DOHH2 (cell line): ENCODE measurements around the gene GDF10.

Experiments
- EZH2phosphoT487 ChIP-seq: fragments of 200-600 bp; sonication (generic); IDR thresholded peaks from 2 replicates; pipeline ENCODE4 v1.6.1; 2017; ENCODE audit warnings: borderline replicate concordance, mild to moderate bottlenecking, antibody characterized with exemption, low read length, moderate library complexity, mixed read lengths
- TF ChIP-seq, protein P1 (sequence below): fragments of 200-600 bp; sonication (generic); IDR thresholded peaks from one replicate; pipeline ENCODE4 v1.5.1; 2014; ENCODE audit warnings: antibody characterized with exemption, mild to moderate bottlenecking, low read depth, low read length; ENCODE audit not compliant: poor library complexity, severe bottlenecking

DNA sequence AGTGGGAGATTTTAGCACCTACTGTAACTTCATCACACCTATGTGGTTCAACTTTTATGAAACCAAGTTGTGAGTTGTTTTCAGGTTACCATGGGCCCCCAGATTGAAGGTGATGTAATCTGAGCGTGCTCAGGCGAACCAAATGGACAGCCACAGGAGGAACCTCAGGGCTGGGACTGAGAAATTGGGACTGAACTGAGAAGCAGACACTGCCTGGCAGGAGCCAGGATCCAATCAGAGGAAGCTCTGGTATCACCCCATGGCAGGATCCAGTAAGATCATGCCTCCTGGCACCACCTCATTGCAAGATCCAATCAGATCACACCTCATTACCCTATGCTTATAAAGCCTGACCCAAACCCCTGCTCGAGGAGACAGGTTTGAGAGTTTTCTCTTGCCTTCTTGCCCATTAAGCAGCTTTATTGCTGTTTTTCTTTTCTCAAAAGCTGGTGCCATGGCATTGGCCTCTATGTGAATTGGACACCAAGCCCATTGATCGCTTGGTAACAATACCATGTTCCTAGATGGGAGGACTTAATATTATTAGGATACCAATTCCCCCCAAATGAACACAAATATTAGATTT is 43.2 kb upstream of the GDF10 start:
- TF ChIP-seq, protein P1, sequence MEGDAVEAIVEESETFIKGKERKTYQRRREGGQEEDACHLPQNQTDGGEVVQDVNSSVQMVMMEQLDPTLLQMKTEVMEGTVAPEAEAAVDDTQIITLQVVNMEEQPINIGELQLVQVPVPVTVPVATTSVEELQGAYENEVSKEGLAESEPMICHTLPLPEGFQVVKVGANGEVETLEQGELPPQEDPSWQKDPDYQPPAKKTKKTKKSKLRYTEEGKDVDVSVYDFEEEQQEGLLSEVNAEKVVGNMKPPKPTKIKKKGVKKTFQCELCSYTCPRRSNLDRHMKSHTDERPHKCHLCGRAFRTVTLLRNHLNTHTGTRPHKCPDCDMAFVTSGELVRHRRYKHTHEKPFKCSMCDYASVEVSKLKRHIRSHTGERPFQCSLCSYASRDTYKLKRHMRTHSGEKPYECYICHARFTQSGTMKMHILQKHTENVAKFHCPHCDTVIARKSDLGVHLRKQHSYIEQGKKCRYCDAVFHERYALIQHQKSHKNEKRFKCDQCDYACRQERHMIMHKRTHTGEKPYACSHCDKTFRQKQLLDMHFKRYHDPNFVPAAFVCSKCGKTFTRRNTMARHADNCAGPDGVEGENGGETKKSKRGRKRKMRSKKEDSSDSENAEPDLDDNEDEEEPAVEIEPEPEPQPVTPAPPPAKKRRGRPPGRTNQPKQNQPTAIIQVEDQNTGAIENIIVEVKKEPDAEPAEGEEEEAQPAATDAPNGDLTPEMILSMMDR = no peak
- no peak for TF ChIP-seq EZH2phosphoT487
